HCT116 (cell line): ENCODE results near the gene TUBA4B. TPM values are rescaled to one million over a fixed set of nuclear protein-coding genes. Genes with fewer than 3 reads are reported as not detected.

Source experiments
- ATAC-seq: fragments of 200-7000 bp; cut with Tn5 transposase; 2 replicates; pipeline ENCODE4 v1.9.1; 2020; ENCODE audit warnings: mild to moderate bottlenecking, moderate library complexity
- BruUV-seq: library from RNA; stranded (reverse); fragments of 400-500 nt; replicated peaks from 2 replicates; lab custom pipeline; 2021; lab: Mats Ljungman, UMichigan
- CTCF ChIA-PET: fragments of 300-600 bp; sonication (Branson Sonifier 250); formaldehyde crosslinking; loops from one replicate; lab custom pipeline; 2021; ENCODE audit warnings: antibody characterized with exemption; lab: Charles Lee
- POLR2A ChIA-PET: fragments of 300-600, 350-600 bp; sonication (Branson Sonifier 250); formaldehyde crosslinking; loops from one replicate; lab custom pipeline; 2021; ENCODE audit warnings: antibody characterized with exemption; lab: Charles Lee
- RAD21 ChIA-PET, 2 experiments: fragments of 300-600 bp; sonication (Branson Sonifier 250); formaldehyde crosslinking; loops; one replicate each; lab custom pipeline; 2023; ENCODE audit warnings: low total read pairs in 2 of 2; ENCODE audit not compliant: uncharacterized antibody in 2 of 2, unreplicated experiment in 2 of 2, low non-redundant PET in 1 of 2; lab: Charles Lee
- DNase-seq: peaks from one replicate; pipeline ENCODE4 v3.0.0-alpha.2; 2010; ENCODE audit warnings: low read depth, low spot score
- H2AFZ ChIP-seq: fragments of 200-600 bp; shearing (Covaris generic), sonication (generic); 2 replicates; pipeline ENCODE4 v1.6.1; 2017; ENCODE audit warnings: low read depth, mixed run types, mixed read lengths, antibody characterized with exemption, low read length; ENCODE audit not compliant: poor library complexity, severe bottlenecking
- H3K27ac ChIP-seq: 2 replicates; pipeline ENCODE4 v1.5.1; 2012; ENCODE audit warnings: low read depth, low read length
- H3K27me3 ChIP-seq: fragments of 200-600 bp; sonication (generic); 2 replicates; pipeline ENCODE4 v1.6.1; 2016; ENCODE audit warnings: mixed run types, low read length, mixed read lengths; ENCODE audit not compliant: insufficient read depth
- H3K36me3 ChIP-seq, 2 experiments: fragments of 200-500 bp in 1 of 2; fragments of 200-600 bp in 1 of 2; sonication (Bioruptor generic) in 1 of 2; sonication (generic) in 1 of 2; 2 replicates each; pipeline versions ENCODE4 v1.5.1 to v1.6.1; 2014 to 2016; ENCODE audit warnings: low read length in 2 of 2, inconsistent platforms in 1 of 2, mixed read lengths in 1 of 2, mixed run types in 1 of 2; ENCODE audit not compliant: insufficient read depth in 2 of 2, control insufficient read depth in 1 of 2
- H3K4me1 ChIP-seq, 2 experiments: fragments of 200-600 bp in 1 of 2; sonication (generic) in 1 of 2; 2 replicates each; pipeline versions ENCODE4 v1.5.1 to v1.6.1; 2012 to 2017; ENCODE audit warnings: low read length in 2 of 2, inconsistent platforms in 1 of 2, mild to moderate bottlenecking in 1 of 2, mixed read lengths in 1 of 2, mixed run types in 1 of 2, moderate library complexity in 1 of 2; ENCODE audit not compliant: insufficient read depth in 2 of 2, control insufficient read depth in 1 of 2
- H3K4me2 ChIP-seq: fragments of 200-600 bp; sonication (generic); 2 replicates; pipeline ENCODE4 v1.6.1; 2017; ENCODE audit warnings: mixed run types, low read length, mixed read lengths
- H3K4me3 ChIP-seq, 2 experiments: fragments of 200-600 bp in 1 of 2; sonication (generic) in 1 of 2; replicated peaks in 1 of 2; 2 replicates each; pipeline ENCODE4 v1.5.1; 2011 to 2016; ENCODE audit warnings: low read length in 2 of 2, control low read depth in 1 of 2, low read depth in 1 of 2, mild to moderate bottlenecking in 1 of 2, mixed read lengths in 1 of 2, mixed run types in 1 of 2
- H3K79me2 ChIP-seq: fragments of 200-600 bp; sonication (generic); 2 replicates; pipeline ENCODE4 v1.6.1; 2017; ENCODE audit warnings: mild to moderate bottlenecking, mixed run types, low read length, moderate library complexity, mixed read lengths; ENCODE audit not compliant: insufficient read depth
- H3K9ac ChIP-seq: fragments of 200-600 bp; sonication (generic); 2 replicates; pipeline ENCODE4 v1.6.1; 2016; ENCODE audit warnings: low read length, mixed read lengths
- H3K9me2 ChIP-seq: fragments of 200-600 bp; sonication (generic), shearing (Covaris generic); 2 replicates; pipeline ENCODE4 v1.6.1; 2017; ENCODE audit warnings: mixed run types, mild to moderate bottlenecking, moderate library complexity; ENCODE audit not compliant: insufficient read depth
- H3K9me3 ChIP-seq, 2 experiments: fragments of 200-500 bp in 1 of 2; fragments of 200-600 bp in 1 of 2; sonication (Bioruptor generic) in 1 of 2; sonication (generic) in 1 of 2; 2 replicates each; pipeline ENCODE4 v1.6.1; 2014 to 2017; ENCODE audit warnings: low read length in 2 of 2, mixed read lengths in 2 of 2, inconsistent platforms in 1 of 2, low read depth in 1 of 2, mild to moderate bottlenecking in 1 of 2, mixed run types in 1 of 2, moderate library complexity in 1 of 2; ENCODE audit not compliant: control insufficient read depth in 1 of 2, insufficient read depth in 1 of 2
- H4K20me1 ChIP-seq: fragments of 200-600 bp; sonication (generic), shearing (Covaris generic); 2 replicates; pipeline ENCODE4 v1.6.1; 2017; ENCODE audit warnings: mixed run types, mild to moderate bottlenecking, moderate library complexity; ENCODE audit not compliant: insufficient read depth
- CTCF ChIP-seq, 3 experiments: fragments of 200-600 bp in 1 of 3; sonication (generic) in 1 of 3; IDR thresholded peaks in 2 of 3; conservative IDR thresholded peaks in 1 of 3; 2 replicates each; pipeline ENCODE4 v1.5.1; 2012 to 2017; ENCODE audit warnings: low read depth in 2 of 3, low read length in 2 of 3, antibody characterized with exemption in 1 of 3, borderline replicate concordance in 1 of 3, control low read depth in 1 of 3, mild to moderate bottlenecking in 1 of 3, mixed read lengths in 1 of 3, mixed run types in 1 of 3, moderate library complexity in 1 of 3; ENCODE audit not compliant: insufficient read depth in 1 of 3
- EZH2 ChIP-seq: fragments of 200-600 bp; sonication (generic); IDR thresholded peaks from 2 replicates; pipeline ENCODE4 v1.6.1; 2017; ENCODE audit warnings: antibody characterized with exemption, mixed run types
- EZH2phosphoT487 ChIP-seq: fragments of 200-600 bp; IDR thresholded peaks from 2 replicates; pipeline ENCODE4 v1.6.1; 2018; ENCODE audit warnings: antibody characterized with exemption, borderline replicate concordance
- JUND ChIP-seq: IDR thresholded peaks from 2 replicates; pipeline ENCODE4 v1.6.1; 2012
- POLR2AphosphoS5 ChIP-seq: IDR thresholded peaks from 2 replicates; pipeline ENCODE4 v1.6.1; 2011; ENCODE audit warnings: mild to moderate bottlenecking, low read depth, low read length, moderate library complexity
- RAD21 ChIP-seq: IDR thresholded peaks from 2 replicates; pipeline ENCODE4 v1.6.1; 2012; ENCODE audit warnings: low read depth, mild to moderate bottlenecking
- SP1 ChIP-seq: IDR thresholded peaks from 2 replicates; pipeline ENCODE4 v1.6.1; 2012; ENCODE audit warnings: low read depth
- ZFX ChIP-seq: fragments of 450-650 bp; IDR thresholded peaks from 2 replicates; pipeline ENCODE4 v1.6.1; 2017
- intact Hi-C: fragments of 100-400 bp; cut with micrococcal nuclease; formaldehyde crosslinking; loops from 2 replicates; pipeline ENCODE4 v1.10.0; 2022
- total RNA-seq: library from RNA; stranded (reverse); gene quantifications from one replicate; pipeline ENCODE4 v1.2.1, GENCODE V29; 2021; ENCODE audit not compliant: unreplicated experiment
- TF ChIP-seq, protein P1 (sequence below): IDR thresholded peaks from 2 replicates; pipeline ENCODE4 v1.6.1; 2011; ENCODE audit warnings: mild to moderate bottlenecking, low read length, moderate library complexity; ENCODE audit not compliant: insufficient replicate concordance; ENCODE audit errors: extremely low read depth
- TF ChIP-seq, protein P2 (sequence below): IDR thresholded peaks from 2 replicates; pipeline ENCODE4 v1.6.1; 2012; ENCODE audit warnings: low read depth

TUBA4B gene
- total RNA-seq, 1 experiment from 2014 or later = not detected

GRCh38 chr2:219291394-219291793, 38.4 kb downstream of the TUBA4B start:
- TF ChIP-seq JUND = no peak
- TF ChIP-seq CTCF (IDR thresholded peaks at IDR 0.05 in 2 of 3, conservative IDR thresholded peaks at IDR 0.05 in 1 of 3; ENCODE audit: borderline replicate concordance in 1 of 3, insufficient read depth in 1 of 3, low read depth in 2 of 3, low read length in 2 of 3) = no peak
- TF ChIP-seq SP1 = no peak
- BruUV-seq = no TSS peak
- Histone ChIP-seq H3K27me3 (no peaks in the 10 kb centered on the region), H3K27ac (no peak overlapping the region), H3K4me2 (no peak overlapping the region), H3K79me2 (no peaks in the 10 kb centered on the region), H2AFZ (no peak overlapping the region), H4K20me1 (no peaks in the 10 kb centered on the region), H3K9me2 (no peaks in the 10 kb centered on the region), H3K4me1 (peaks cover 13 to 26% of the 10 kb centered on the region in 2 experiments), H3K36me3 (no peaks in the 10 kb centered on the region), H3K9ac (no peak overlapping the region), H3K4me3 (no peak overlapping the region), H3K9me3 (no peaks in the 10 kb centered on the region)
- DNase-seq (no peak), ATAC-seq (no peak)
- ChIA-PET RAD21 (no interaction called here), CTCF (no interaction called here), POLR2A (no interaction called here)
- intact Hi-C loops = no loop called here

DNA sequence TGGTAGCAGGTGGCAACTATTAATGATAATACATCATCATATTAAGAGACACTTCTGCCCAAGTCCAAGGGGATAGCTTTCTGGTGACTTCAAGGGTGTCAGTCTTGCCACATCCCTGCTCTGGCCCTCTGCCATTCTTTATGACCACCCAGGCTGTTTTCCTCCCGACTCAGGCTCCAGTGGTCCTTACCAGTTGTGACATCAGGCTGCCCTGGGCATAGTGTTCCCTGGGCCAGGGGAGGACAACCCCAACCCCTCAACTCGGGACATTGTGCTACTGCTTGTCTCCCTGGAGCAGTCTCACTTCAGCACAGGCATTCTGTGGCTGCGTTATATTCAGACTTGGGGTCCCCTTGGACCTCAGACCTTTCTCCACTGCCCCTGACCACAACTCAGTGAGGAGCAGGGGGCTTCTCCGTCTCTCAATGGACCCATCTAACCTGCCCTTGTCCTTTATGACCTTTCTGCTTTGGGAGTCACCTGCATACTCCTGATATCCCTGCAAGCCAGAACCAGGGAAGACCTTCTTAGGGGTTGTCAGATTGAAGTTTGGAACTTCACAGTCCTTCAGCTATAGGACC, 39.0 kb downstream of the TUBA4B start:
- RAD21 ChIA-PET = no interaction called here
- no peaks in the 10 kb centered on the region for H4K20me1 ChIP-seq
- TF ChIP-seq POLR2AphosphoS5 (no peak), RAD21 (no peak), ZFX (no peak), EZH2phosphoT487 (no peak), EZH2 (no peak)
- TF ChIP-seq, protein P1, sequence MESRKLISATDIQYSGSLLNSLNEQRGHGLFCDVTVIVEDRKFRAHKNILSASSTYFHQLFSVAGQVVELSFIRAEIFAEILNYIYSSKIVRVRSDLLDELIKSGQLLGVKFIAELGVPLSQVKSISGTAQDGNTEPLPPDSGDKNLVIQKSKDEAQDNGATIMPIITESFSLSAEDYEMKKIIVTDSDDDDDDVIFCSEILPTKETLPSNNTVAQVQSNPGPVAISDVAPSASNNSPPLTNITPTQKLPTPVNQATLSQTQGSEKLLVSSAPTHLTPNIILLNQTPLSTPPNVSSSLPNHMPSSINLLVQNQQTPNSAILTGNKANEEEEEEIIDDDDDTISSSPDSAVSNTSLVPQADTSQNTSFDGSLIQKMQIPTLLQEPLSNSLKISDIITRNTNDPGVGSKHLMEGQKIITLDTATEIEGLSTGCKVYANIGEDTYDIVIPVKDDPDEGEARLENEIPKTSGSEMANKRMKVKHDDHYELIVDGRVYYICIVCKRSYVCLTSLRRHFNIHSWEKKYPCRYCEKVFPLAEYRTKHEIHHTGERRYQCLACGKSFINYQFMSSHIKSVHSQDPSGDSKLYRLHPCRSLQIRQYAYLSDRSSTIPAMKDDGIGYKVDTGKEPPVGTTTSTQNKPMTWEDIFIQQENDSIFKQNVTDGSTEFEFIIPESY = no peak
- TF ChIP-seq, protein P2, sequence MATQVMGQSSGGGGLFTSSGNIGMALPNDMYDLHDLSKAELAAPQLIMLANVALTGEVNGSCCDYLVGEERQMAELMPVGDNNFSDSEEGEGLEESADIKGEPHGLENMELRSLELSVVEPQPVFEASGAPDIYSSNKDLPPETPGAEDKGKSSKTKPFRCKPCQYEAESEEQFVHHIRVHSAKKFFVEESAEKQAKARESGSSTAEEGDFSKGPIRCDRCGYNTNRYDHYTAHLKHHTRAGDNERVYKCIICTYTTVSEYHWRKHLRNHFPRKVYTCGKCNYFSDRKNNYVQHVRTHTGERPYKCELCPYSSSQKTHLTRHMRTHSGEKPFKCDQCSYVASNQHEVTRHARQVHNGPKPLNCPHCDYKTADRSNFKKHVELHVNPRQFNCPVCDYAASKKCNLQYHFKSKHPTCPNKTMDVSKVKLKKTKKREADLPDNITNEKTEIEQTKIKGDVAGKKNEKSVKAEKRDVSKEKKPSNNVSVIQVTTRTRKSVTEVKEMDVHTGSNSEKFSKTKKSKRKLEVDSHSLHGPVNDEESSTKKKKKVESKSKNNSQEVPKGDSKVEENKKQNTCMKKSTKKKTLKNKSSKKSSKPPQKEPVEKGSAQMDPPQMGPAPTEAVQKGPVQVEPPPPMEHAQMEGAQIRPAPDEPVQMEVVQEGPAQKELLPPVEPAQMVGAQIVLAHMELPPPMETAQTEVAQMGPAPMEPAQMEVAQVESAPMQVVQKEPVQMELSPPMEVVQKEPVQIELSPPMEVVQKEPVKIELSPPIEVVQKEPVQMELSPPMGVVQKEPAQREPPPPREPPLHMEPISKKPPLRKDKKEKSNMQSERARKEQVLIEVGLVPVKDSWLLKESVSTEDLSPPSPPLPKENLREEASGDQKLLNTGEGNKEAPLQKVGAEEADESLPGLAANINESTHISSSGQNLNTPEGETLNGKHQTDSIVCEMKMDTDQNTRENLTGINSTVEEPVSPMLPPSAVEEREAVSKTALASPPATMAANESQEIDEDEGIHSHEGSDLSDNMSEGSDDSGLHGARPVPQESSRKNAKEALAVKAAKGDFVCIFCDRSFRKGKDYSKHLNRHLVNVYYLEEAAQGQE = no peak
- TF ChIP-seq, all 23 proteins: peak for 0
- Histone ChIP-seq H3K79me2 (no peaks in the 10 kb centered on the region), H2AFZ (no peak overlapping the region), H3K27me3 (no peaks in the 10 kb centered on the region), H3K4me2 (no peak overlapping the region), H3K9me2 (no peaks in the 10 kb centered on the region), H3K4me1 (peaks cover 7 to 22% of the 10 kb centered on the region in 2 experiments; a peak in 3 of 4 replicates), H3K9me3 (no peaks in the 10 kb centered on the region), H3K9ac (no peak overlapping the region), H3K27ac (no peak overlapping the region), H3K36me3 (no peaks in the 10 kb centered on the region), H3K4me3 (no peak overlapping the region)
- ChIA-PET CTCF (interaction anchor here (4.5 kb wide), 1 partner anchor 14 kb away, joined by 71 read pairs; the partner anchor contains the start of gene DNAJB2), POLR2A (no interaction called here)
- no TSS peak for BruUV-seq
- DNase-seq = no peak
- intact Hi-C loops = no loop called here
- no peak for ATAC-seq
